K562 (cell line): ENCODE measurements around the gene SCRN3. TPM values are rescaled to one million over a fixed set of nuclear protein-coding genes. Genes with fewer than 3 reads are reported as not detected.
A peak's percentile ranks its signal among the peaks of the same experiment; 100 is the strongest.

Experiments
- CBFA2T2 ChIP-seq: fragments of 450-650 bp; conservative IDR thresholded peaks from 2 replicates; pipeline ENCODE4 v1.6.1; 2017; ENCODE audit warnings: mild to moderate bottlenecking
- CBX5 ChIP-seq: IDR thresholded peaks from 2 replicates; pipeline ENCODE4 v1.6.1; 2014; ENCODE audit warnings: low read depth, borderline replicate concordance
- DNMT1 ChIP-seq: fragments of 450-650 bp; IDR thresholded peaks from 2 replicates; pipeline ENCODE4 v1.6.1; 2016; ENCODE audit warnings: antibody characterized with exemption, mild to moderate bottlenecking
- GATA2 ChIP-seq: sonication (generic); formaldehyde crosslinking; IDR thresholded peaks from 2 replicates; pipeline ENCODE4 v1.4.0; 2020; ENCODE audit warnings: mild to moderate bottlenecking, missing genetic modification reagents
- HDAC3 ChIP-seq: fragments of 450-650 bp; IDR thresholded peaks from 2 replicates; pipeline ENCODE4 v1.6.1; 2018; ENCODE audit warnings: borderline replicate concordance, mild to moderate bottlenecking, moderate library complexity; ENCODE audit not compliant: partially characterized antibody
- NELFE ChIP-seq: IDR thresholded peaks from 2 replicates; pipeline ENCODE4 v1.6.1; 2011; ENCODE audit warnings: mild to moderate bottlenecking; ENCODE audit not compliant: insufficient read depth, insufficient read length
- RCOR1 ChIP-seq, 2 experiments: IDR thresholded peaks; 2 replicates each; pipeline ENCODE4 v1.6.1; 2012; ENCODE audit warnings: low read depth in 2 of 2, low read length in 2 of 2, borderline replicate concordance in 1 of 2, improper control_type of control experiment in 1 of 2
- SRF ChIP-seq, 2 experiments: fragments of 250-450, 450-650 bp in 1 of 2; sonication (Bioruptor Pico) in 1 of 2; sonication (generic) in 1 of 2; formaldehyde crosslinking; IDR thresholded peaks; 2 replicates each; pipeline versions ENCODE4 v1.5.0 to v1.5.1; 2020 to 2022; ENCODE audit warnings: mild to moderate bottlenecking in 1 of 2, missing genetic modification reagents in 1 of 2
- TOE1 ChIP-seq, 2 experiments: fragments of 450-650 bp in 1 of 2; sonication (generic) in 1 of 2; formaldehyde crosslinking in 1 of 2; IDR thresholded peaks; 2 replicates each; pipeline versions ENCODE4 v1.7.1 to v1.8.0; 2016 to 2022; ENCODE audit warnings: borderline replicate concordance in 2 of 2, mild to moderate bottlenecking in 2 of 2, antibody characterized with exemption in 1 of 2, inconsistent platforms in 1 of 2, low read depth in 1 of 2, missing genetic modification reagents in 1 of 2, moderate library complexity in 1 of 2
- ZFP1 ChIP-seq: fragments of 450-650 bp; formaldehyde crosslinking; IDR thresholded peaks from 2 replicates; pipeline ENCODE4 v1.4.0; 2020; ENCODE audit warnings: mild to moderate bottlenecking, mixed read lengths
- ZNF121 ChIP-seq: sonication (generic); formaldehyde crosslinking; conservative IDR thresholded peaks from 2 replicates; pipeline ENCODE4 v1.8.0; 2022; ENCODE audit warnings: missing genetic modification reagents
- ZNF695 ChIP-seq: fragments of 450-650 bp; formaldehyde crosslinking; IDR thresholded peaks from 2 replicates; pipeline ENCODE4 v1.4.0; 2020; ENCODE audit warnings: mild to moderate bottlenecking, moderate library complexity
- ZNF79 ChIP-seq: fragments of 250-450 bp; sonication (Bioruptor Pico); IDR thresholded peaks from 2 replicates; pipeline ENCODE4 v1.4.0; 2020; ENCODE audit warnings: low read depth, mild to moderate bottlenecking, moderate library complexity
- polyA plus RNA-seq, 8 experiments: library from polyadenylated mRNA; depleted of rRNA in 4 of 8; stranded (reverse) in 5 of 8; unstranded in 3 of 8; fragments of >200 nt; fragmentation: Nextera tagmentation in 2 of 8; fragmentation: Illumina TruSeq in 1 of 8; extraction: Ambion mirVana in 2 of 8; extraction: Trizol in 1 of 8; gene quantifications; 2 replicates each; pipeline versions ENCODE4 v1.2.1 to v1.2.3, GENCODE V29; 2011 to 2014; ENCODE audit warnings: inconsistent platforms in 1 of 8, missing spikeins in 1 of 8
- total RNA-seq, 7 experiments: library from RNA; depleted of rRNA in 6 of 7; stranded (reverse); fragments of >200 nt in 6 of 7; fragmentation: Illumina TruSeq in 2 of 7; extraction: Trizol in 2 of 7; gene quantifications; 2 replicates each; pipeline versions ENCODE4 v1.2.1 to v1.2.3, GENCODE V29; 2011 to 2021; ENCODE audit warnings: low replicate concordance in 1 of 7
- TF ChIP-seq, protein P1 (sequence below), 2 experiments: fragments of 450-650 bp in 1 of 2; sonication (generic) in 1 of 2; formaldehyde crosslinking in 1 of 2; IDR thresholded peaks; 2 replicates each; pipeline versions ENCODE4 v1.7.1 to v1.9.0; 2016 to 2022; ENCODE audit warnings: inconsistent platforms in 1 of 2, mild to moderate bottlenecking in 1 of 2, missing genetic modification reagents in 1 of 2
- TF ChIP-seq, protein P2 (sequence below), 3 experiments: fragments of 200-800 bp in 1 of 3; sonication (Bioruptor generic) in 1 of 3; sonication (generic) in 1 of 3; formaldehyde crosslinking in 1 of 3; IDR thresholded peaks; 2 replicates each; pipeline versions ENCODE4 v1.6.1 to v1.8.0; 2016 to 2022; ENCODE audit warnings: mild to moderate bottlenecking in 2 of 3, missing compliant biosample characterization in 2 of 3, missing genetic modification characterization in 2 of 3, missing genetic modification reagents in 1 of 3
- TF ChIP-seq, protein P3 (sequence below): IDR thresholded peaks from 2 replicates; pipeline ENCODE4 v1.6.1; 2016; ENCODE audit warnings: missing genetic modification characterization, missing compliant biosample characterization

Gene SCRN3
- total and polyA plus RNA-seq, 9 of the 15 experiments (the other 6 are each of a cell fraction or from before 2014, with no cell fraction given): 7.7 to 21.8 (median 20.0) TPM

DNA sequence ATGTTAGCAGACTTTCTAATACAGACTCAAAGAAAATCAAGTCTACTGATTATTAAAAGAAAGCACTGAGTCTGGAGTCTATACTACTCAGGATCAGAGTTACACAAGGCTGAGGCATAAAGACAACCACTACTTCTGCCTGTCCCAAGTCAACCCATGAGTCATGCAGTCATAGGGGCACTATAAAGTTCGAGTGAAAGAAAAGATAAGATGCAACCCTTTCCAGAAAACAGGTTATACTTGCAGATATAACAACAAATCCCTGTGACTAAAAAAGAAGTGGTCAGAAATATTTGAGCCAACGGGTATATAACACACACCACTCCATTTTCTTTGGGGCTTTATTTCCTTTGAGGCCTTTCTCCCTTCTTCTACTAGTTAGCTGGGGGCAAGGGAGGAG, 18.6 kb upstream of the SCRN3 start (continued):
- TF ChIP-seq, protein P1, sequence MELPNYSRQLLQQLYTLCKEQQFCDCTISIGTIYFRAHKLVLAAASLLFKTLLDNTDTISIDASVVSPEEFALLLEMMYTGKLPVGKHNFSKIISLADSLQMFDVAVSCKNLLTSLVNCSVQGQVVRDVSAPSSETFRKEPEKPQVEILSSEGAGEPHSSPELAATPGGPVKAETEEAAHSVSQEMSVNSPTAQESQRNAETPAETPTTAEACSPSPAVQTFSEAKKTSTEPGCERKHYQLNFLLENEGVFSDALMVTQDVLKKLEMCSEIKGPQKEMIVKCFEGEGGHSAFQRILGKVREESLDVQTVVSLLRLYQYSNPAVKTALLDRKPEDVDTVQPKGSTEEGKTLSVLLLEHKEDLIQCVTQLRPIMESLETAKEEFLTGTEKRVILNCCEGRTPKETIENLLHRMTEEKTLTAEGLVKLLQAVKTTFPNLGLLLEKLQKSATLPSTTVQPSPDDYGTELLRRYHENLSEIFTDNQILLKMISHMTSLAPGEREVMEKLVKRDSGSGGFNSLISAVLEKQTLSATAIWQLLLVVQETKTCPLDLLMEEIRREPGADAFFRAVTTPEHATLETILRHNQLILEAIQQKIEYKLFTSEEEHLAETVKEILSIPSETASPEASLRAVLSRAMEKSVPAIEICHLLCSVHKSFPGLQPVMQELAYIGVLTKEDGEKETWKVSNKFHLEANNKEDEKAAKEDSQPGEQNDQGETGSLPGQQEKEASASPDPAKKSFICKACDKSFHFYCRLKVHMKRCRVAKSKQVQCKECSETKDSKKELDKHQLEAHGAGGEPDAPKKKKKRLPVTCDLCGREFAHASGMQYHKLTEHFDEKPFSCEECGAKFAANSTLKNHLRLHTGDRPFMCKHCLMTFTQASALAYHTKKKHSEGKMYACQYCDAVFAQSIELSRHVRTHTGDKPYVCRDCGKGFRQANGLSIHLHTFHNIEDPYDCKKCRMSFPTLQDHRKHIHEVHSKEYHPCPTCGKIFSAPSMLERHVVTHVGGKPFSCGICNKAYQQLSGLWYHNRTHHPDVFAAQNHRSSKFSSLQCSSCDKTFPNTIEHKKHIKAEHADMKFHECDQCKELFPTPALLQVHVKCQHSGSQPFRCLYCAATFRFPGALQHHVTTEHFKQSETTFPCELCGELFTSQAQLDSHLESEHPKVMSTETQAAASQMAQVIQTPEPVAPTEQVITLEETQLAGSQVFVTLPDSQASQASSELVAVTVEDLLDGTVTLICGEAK (IDR thresholded peaks at IDR 0.05): peak; percentile 68
- TF ChIP-seq, protein P1 (CRISPR knock-in tag; IDR thresholded peaks at IDR 0.05): no peak
- TF ChIP-seq ZNF695 (CRISPR knock-in tag) (no peak), ZFP1 (CRISPR knock-in tag) (no peak), CBX5 (no peak), GATA2 (CRISPR knock-in tag) (no peak), ZNF79 (CRISPR knock-in tag) (no peak), NELFE (no peak), CBFA2T2 (0 out of 2 replicates have a peak, but pooled peaks have one; percentile 18), HDAC3 (no peak), ZNF121 (CRISPR knock-in tag) (no peak), SRF (CRISPR knock-in tag; IDR thresholded peaks at IDR 0.05) (no peak), DNMT1 (no peak), RCOR1 (IDR thresholded peaks at IDR 0.05; ENCODE audit: borderline replicate concordance in 1 of 2, low read depth in 2 of 2, low read length in 2 of 2) (no peak), TOE1 (IDR thresholded peaks at IDR 0.05; ENCODE audit: borderline replicate concordance) (no peak), TOE1 (CRISPR knock-in tag; IDR thresholded peaks at IDR 0.05; ENCODE audit: borderline replicate concordance, low read depth) (no peak)
- TF ChIP-seq, protein P2, sequence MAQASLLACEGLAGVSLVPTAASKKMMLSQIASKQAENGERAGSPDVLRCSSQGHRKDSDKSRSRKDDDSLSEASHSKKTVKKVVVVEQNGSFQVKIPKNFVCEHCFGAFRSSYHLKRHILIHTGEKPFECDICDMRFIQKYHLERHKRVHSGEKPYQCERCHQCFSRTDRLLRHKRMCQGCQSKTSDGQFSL (CRISPR knock-in tag; IDR thresholded peaks at IDR 0.05): no peak
- TF ChIP-seq, protein P2 (tag; IDR thresholded peaks at IDR 0.05): no peak
- TF ChIP-seq, protein P3, sequence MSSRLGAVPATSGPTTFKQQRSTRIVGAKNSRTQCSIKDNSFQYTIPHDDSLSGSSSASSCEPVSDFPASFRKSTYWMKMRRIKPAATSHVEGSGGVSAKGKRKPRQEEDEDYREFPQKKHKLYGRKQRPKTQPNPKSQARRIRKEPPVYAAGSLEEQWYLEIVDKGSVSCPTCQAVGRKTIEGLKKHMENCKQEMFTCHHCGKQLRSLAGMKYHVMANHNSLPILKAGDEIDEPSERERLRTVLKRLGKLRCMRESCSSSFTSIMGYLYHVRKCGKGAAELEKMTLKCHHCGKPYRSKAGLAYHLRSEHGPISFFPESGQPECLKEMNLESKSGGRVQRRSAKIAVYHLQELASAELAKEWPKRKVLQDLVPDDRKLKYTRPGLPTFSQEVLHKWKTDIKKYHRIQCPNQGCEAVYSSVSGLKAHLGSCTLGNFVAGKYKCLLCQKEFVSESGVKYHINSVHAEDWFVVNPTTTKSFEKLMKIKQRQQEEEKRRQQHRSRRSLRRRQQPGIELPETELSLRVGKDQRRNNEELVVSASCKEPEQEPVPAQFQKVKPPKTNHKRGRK (tag): no peak
